HEK293T (cell line): ENCODE results near the gene GADD45B.

Source experiments
- PKNOX1 ChIP-seq: fragments of 450-650 bp; IDR thresholded peaks from 2 replicates; pipeline ENCODE4 v1.6.1; 2016
- SP1 ChIP-seq: fragments of 450-650 bp; IDR thresholded peaks from 2 replicates; pipeline ENCODE4 v1.6.1; 2017
- SUZ12 ChIP-seq: fragments of 450-650 bp; IDR thresholded peaks from 2 replicates; pipeline ENCODE4 v1.6.1; 2016; ENCODE audit warnings: mild to moderate bottlenecking

- no peak for TF ChIP-seq SP1
- TF ChIP-seq PKNOX1 = no peak
- no peak for TF ChIP-seq SUZ12
These were observed 18.1 kb downstream of the GADD45B start for GRCh38 chr19:2494084-2494446.
